NCI-H2171 treated with DMSO at 0.1 percent for 48 hours (cell line): Measurements from ENCODE around the gene ZIC1.

Experiments used
- DNase-seq: peaks from one replicate; lab custom pipeline; 2025; lab: John Stamatoyannopoulos, UW

ZIC1 gene

GRCh38 chr3:147395899-147396711 lies 13.1 kb upstream of the ZIC1 start:
- DNase-seq, result no peak

- no peak for DNase-seq
These were observed 12.5 kb upstream of the ZIC1 start for GRCh38 chr3:147396712-147397046.

- DNase-seq, result no peak
These were observed 11.8 kb upstream of the ZIC1 start for GRCh38 chr3:147397155-147397874.

GRCh38 chr3:147397875-147398812 lies 11.0 kb upstream of the ZIC1 start:
- DNase-seq, result no peak

GRCh38 chr3:147398813-147399534 lies 10.2 kb upstream of the ZIC1 start:
- no peak for DNase-seq

GRCh38 chr3:147400111-147400510 lies 9.1 kb upstream of the ZIC1 start:
- no peak for DNase-seq

- DNase-seq, result no peak
These were observed 8.2 kb upstream of the ZIC1 start for GRCh38 chr3:147400999-147401398.

- no peak for DNase-seq
These were observed 7.7 kb upstream of the ZIC1 start for GRCh38 chr3:147401421-147401820.

GRCh38 chr3:147402159-147402558 lies 7.0 kb upstream of the ZIC1 start:
- no peak for DNase-seq

GRCh38 chr3:147403511-147403910 lies 5.7 kb upstream of the ZIC1 start:
- no peak for DNase-seq

- no peak for DNase-seq
These were observed 5.0 kb upstream of the ZIC1 start for GRCh38 chr3:147404000-147404799.

GRCh38 chr3:147404800-147405230 lies 4.3 kb upstream of the ZIC1 start:
- DNase-seq, result no peak

- no peak for DNase-seq
These were observed 3.7 kb upstream of the ZIC1 start for GRCh38 chr3:147405231-147406027.

GRCh38 chr3:147406028-147406931 lies 2.9 kb upstream of the ZIC1 start, which contains the start of gene ZIC4:
Gene ZIC4, minus strand, starts transcription at chr3:147406543. Its CDS starts 3,746 bp downstream, at chr3:147402797.
- no peak for DNase-seq

- no peak for DNase-seq
These were observed 2.1 kb upstream of the ZIC1 start for GRCh38 chr3:147407114-147407497.

GRCh38 chr3:147407498-147408187 lies 1.5 kb upstream of the ZIC1 start:
- no peak for DNase-seq

GRCh38 chr3:147408188-147409100 lies 721 bp upstream of the ZIC1 start:
- DNase-seq, result no peak
